Esophagus squamous epithelium (tissue), 5 donors: ENCODE results near the gene CELF4. TPM values are rescaled to one million over a fixed set of nuclear protein-coding genes. Genes with fewer than 3 reads are reported as not detected.

ENCODE experiments used
- DNase-seq: peaks from one replicate; lab custom pipeline; 2025; lab: John Stamatoyannopoulos, UW
- H3K27ac ChIP-seq, 4 donors: fragments of 200-600 bp; sonication (generic); one replicate each; pipeline ENCODE4 v1.5.1; 2016 to 2019; ENCODE audit warnings: mild to moderate bottlenecking in 1 of 4
- H3K27me3 ChIP-seq, 4 donors: fragments of 200-600 bp; sonication (generic); 1 replicate in 3 of 4; 2 replicates in 1 of 4; pipeline versions ENCODE4 v1.5.1 to v1.6.0; 2017 to 2021; ENCODE audit warnings: antibody characterized with exemption in 1 of 4
- H3K36me3 ChIP-seq, 3 donors: fragments of 200-600 bp; sonication (generic); one replicate each; pipeline ENCODE4 v1.5.1; 2016 to 2019
- H3K4me1 ChIP-seq, 3 donors: fragments of 200-600 bp; sonication (generic); one replicate each; pipeline ENCODE4 v1.5.1; 2017 to 2019
- H3K4me3 ChIP-seq, 4 donors: fragments of 200-600 bp; sonication (generic); 1 replicate in 3 of 4; 2 replicates in 1 of 4; pipeline ENCODE4 v1.5.1; 2016 to 2019; ENCODE audit warnings: mild to moderate bottlenecking in 2 of 4, moderate library complexity in 1 of 4
- H3K9me3 ChIP-seq, 3 donors: fragments of 200-600 bp; sonication (generic); one replicate each; pipeline ENCODE4 v1.5.1; 2016 to 2019
- POLR2A ChIP-seq, 4 donors: fragments of 450-650 bp; IDR thresholded peaks; one replicate each; pipeline ENCODE4 v1.6.1; 2017; ENCODE audit warnings: antibody characterized with exemption in 4 of 4, mild to moderate bottlenecking in 4 of 4, moderate library complexity in 3 of 4
- WGBS, 2 donors: methylation state at CpG; one replicate each; pipeline ENCODE4 v1.1.5; 2018; 5-methylcytosine and 5-hydroxymethylcytosine counted together
- intact Hi-C: fragments of 100-400 bp; cut with DNase I; formaldehyde crosslinking; loops from one replicate; pipeline ENCODE4 v1.15.0; 2022
- total RNA-seq, 4 donors: library from RNA; depleted of rRNA; stranded (reverse); fragments of >200 nt; gene quantifications; one replicate each; pipeline ENCODE4 v1.1.0, GENCODE V29; 2016
- TF ChIP-seq, protein P1 (sequence below), 6 experiments: fragments of 450-650 bp in 4 of 6; fragments of 200-600 bp in 2 of 6; sonication (generic) in 2 of 6; IDR thresholded peaks; one replicate each; pipeline ENCODE4 v1.5.1; 2016 to 2019; ENCODE audit warnings: antibody characterized with exemption in 6 of 6, mild to moderate bottlenecking in 4 of 6, moderate library complexity in 4 of 6
- donor health status: DM: yes; HTN: yes; CAD: no.

CELF4 gene
- total RNA-seq, 4 donors from 2014 or later: not detected

DNA sequence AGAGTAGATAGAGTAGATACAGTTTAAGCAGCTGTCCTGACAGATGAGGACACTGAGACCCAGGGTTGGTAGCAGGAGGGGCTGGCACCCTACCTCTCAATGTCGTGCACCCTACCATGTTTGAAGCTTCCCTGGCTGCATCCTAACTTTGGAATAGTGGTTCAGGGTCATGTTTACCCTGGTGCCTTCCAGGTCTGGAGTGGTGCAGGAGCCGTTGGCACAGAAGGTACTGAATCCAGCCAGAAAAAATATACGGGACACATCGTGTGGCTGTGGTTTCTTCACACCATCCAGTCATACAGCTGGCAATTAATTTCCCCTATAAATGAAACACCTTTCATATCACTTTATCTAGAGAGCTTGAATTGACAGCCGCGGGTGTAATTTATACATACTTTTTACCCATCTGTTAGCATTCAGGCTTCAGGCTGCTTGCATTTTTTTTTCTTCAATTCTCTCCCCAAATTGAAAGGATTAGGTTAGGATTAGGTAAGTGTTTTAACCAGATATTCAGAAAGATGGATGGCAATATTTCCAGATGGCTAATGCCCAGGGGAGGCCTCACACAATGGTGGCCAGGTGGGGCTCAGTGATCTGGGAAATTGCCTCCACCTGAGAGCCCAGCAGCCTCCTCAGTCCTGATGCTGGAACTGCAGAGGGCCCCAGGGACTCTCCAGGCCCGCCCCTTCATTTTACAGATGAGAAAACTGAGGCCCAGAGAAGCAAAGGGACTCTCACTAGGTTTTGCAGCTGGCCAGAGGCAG lies 127.0 kb downstream of the CELF4 start:
- Histone ChIP-seq H3K27ac (no peak overlapping the region), H3K27me3 (peaks cover 0 to 31% (median 0%) of the 10 kb centered on the region in 4 donors), H3K4me3 (no peak overlapping the region), H3K9me3 (no peaks in the 10 kb centered on the region), H3K4me1 (no peaks in the 10 kb centered on the region), H3K36me3 (no peaks in the 10 kb centered on the region)
- no peak for TF ChIP-seq POLR2A (IDR thresholded peaks at IDR 0.05)
- TF ChIP-seq, protein P1, sequence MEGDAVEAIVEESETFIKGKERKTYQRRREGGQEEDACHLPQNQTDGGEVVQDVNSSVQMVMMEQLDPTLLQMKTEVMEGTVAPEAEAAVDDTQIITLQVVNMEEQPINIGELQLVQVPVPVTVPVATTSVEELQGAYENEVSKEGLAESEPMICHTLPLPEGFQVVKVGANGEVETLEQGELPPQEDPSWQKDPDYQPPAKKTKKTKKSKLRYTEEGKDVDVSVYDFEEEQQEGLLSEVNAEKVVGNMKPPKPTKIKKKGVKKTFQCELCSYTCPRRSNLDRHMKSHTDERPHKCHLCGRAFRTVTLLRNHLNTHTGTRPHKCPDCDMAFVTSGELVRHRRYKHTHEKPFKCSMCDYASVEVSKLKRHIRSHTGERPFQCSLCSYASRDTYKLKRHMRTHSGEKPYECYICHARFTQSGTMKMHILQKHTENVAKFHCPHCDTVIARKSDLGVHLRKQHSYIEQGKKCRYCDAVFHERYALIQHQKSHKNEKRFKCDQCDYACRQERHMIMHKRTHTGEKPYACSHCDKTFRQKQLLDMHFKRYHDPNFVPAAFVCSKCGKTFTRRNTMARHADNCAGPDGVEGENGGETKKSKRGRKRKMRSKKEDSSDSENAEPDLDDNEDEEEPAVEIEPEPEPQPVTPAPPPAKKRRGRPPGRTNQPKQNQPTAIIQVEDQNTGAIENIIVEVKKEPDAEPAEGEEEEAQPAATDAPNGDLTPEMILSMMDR (IDR thresholded peaks at IDR 0.05): no peak
- 33 to 65% methylated on average over 5 of the region's 7 CpGs for WGBS, 2 donors
- DNase-seq: no peak
- intact Hi-C loops: no loop called here

DNA sequence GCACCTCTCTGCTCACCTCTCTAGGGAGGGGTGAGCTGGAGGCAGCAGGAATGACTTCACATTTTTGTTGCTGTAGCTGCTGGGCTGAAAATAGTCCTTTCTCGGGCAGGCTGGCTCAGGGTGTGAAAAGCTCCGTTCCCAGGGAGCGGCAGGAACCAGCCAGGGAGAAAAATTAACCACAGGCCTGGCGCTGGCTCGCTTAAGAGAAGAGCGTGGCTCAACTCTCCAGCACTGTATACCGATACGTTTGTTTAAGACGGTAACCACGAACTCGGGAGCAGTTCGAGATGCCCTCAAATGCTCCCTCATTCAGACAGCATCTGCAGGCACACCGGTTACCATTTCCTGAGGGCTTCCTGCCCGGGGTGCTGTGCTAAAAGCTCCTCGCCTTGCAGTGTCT lies 129.6 kb downstream of the CELF4 start:
- TF ChIP-seq, protein P1 (IDR thresholded peaks at IDR 0.05): no peak
- TF ChIP-seq POLR2A (IDR thresholded peaks at IDR 0.05): no peak
- Histone ChIP-seq H3K9me3 (no peaks in the 10 kb centered on the region), H3K27me3 (peaks cover 0 to 16% (median 0%) of the 10 kb centered on the region in 4 donors), H3K4me1 (no peaks in the 10 kb centered on the region), H3K27ac (no peak overlapping the region), H3K4me3 (no peak overlapping the region), H3K36me3 (no peaks in the 10 kb centered on the region)
- intact Hi-C loops: no loop called here
- DNase-seq: no peak
- 50 to 75% methylated on average over 7 to 9 of the region's 15 CpGs for WGBS, 2 donors

DNA sequence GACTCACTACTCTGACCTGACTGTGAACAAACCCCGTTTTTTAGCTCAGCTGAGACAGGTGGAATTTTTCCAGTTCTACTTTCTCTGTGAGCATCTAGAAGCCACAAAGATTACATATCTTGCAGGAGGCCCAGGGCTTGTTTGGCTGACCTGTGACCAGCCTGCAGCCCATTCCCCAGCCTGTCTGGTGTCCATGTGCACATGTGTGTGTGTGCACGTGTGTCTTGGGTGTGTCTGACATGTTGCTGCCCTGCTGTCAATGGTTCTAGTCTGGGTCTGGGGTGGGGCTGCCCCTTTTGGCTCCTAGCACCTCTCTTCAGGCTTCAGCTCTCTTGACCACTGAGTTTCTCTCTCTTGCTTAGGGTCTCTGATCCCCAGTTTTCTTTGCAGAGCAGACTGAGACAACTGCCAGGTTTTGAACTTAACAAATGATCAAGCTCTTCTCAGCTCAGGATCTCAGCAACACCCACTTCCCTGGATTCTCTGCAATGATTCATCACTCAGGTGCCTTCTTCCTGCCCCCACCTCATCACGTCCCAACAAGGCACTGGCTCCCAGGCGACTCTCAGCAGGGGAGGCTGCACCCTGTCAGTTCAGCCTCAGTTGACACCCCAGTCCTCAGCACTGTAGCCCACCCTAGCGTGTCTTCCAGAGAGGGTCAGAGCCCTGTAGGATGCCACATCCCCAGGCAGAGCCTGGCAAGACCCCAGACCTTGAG lies 130.3 kb downstream of the CELF4 start:
- Histone ChIP-seq H3K27ac (no peak overlapping the region), H3K4me1 (no peaks in the 10 kb centered on the region), H3K36me3 (no peaks in the 10 kb centered on the region), H3K4me3 (no peak overlapping the region), H3K9me3 (no peaks in the 10 kb centered on the region), H3K27me3 (peaks cover 0 to 16% (median 0%) of the 10 kb centered on the region in 4 donors)
- intact Hi-C loops: no loop called here
- 7 to 11% methylated on average over 2 to 3 of the region's 5 CpGs for WGBS, 2 donors
- no peak for DNase-seq
- TF ChIP-seq, protein P1 (IDR thresholded peaks at IDR 0.05): no peak
- TF ChIP-seq POLR2A (IDR thresholded peaks at IDR 0.05): no peak

DNA sequence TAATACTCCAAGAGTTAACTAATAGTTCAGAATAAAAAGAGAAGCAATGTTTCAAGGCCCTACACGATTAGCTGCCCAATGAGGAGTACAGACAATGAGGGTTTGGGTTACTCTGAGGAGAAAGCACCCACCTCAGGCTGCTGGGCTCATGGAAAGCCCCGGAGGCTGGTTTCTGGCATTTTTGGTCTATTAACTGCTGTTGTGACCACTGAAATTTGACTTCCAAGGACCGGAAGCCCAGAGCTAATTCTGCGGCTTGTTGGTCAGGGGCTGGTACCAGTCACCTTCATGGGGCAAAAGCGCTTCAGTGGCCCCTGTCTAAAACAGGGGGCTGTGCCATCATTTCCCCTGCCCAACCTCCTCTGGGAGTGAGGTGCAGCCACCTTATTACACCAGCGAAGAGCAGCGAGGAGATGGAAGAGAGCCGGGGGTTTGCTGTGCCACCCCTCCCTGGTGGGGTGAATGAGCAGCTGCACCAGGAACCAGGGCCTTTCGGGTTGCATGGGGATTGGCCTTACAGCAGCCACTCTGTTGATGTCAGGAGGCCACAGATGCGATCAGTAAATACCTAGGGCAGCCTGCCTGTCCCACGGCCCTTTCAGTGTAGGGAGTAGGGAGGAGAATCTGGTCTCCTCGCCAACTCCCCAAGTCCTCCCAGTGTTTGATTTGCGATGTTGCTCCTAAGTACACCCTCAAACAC lies 131.3 kb downstream of the CELF4 start:
- Histone ChIP-seq H3K27me3 (peaks cover 0 to 16% (median 0%) of the 10 kb centered on the region in 4 donors), H3K4me1 (no peaks in the 10 kb centered on the region), H3K9me3 (no peaks in the 10 kb centered on the region), H3K4me3 (no peak overlapping the region), H3K36me3 (no peaks in the 10 kb centered on the region), H3K27ac (no peak overlapping the region)
- DNase-seq: no peak
- intact Hi-C loops: no loop called here
- WGBS, 2 donors: 82% methylated on average over 9 to 10 of the region's 13 CpGs
- no peak for TF ChIP-seq POLR2A (IDR thresholded peaks at IDR 0.05)
- TF ChIP-seq, protein P1 (IDR thresholded peaks at IDR 0.05): no peak
